NCI-H226 (cell line): ENCODE data around the gene BBOX1.
A peak's percentile ranks its signal among the peaks of the same experiment; 100 is the strongest.
"Not testable (repeated sequence)": the region's sequence is repeated elsewhere in the genome, so short reads cannot be mapped to it uniquely, and the experiment has no call there.

ENCODE experiments used
- DNase-seq: peaks from one replicate; pipeline ENCODE4 v3.0.0-alpha.2; 2015

The BBOX1 gene

GRCh38 chr11:27138716-27139115 is 98.1 kb downstream of the BBOX1 start:
- DNase-seq, result no peak

- DNase-seq, result no peak
These were observed 99.2 kb downstream of the BBOX1 start for GRCh38 chr11:27139742-27140367.

- DNase-seq, result no peak
These were observed 101.0 kb downstream of the BBOX1 start for GRCh38 chr11:27141576-27141975.

- no peak for DNase-seq
These were observed 107.3 kb downstream of the BBOX1 start for GRCh38 chr11:27147916-27148315.

GRCh38 chr11:27148506-27148905 is 107.9 kb downstream of the BBOX1 start:
- DNase-seq, result no peak

- DNase-seq, result no peak
These were observed 109.5 kb downstream of the BBOX1 start for GRCh38 chr11:27150098-27150497.

GRCh38 chr11:27153136-27153535 is 112.5 kb downstream of the BBOX1 start:
- DNase-seq, result no peak

- peak; percentile 50 for DNase-seq
These were observed 118.1 kb downstream of the BBOX1 start for GRCh38 chr11:27158456-27159334.

- no peak for DNase-seq
These were observed 118.7 kb downstream of the BBOX1 start for GRCh38 chr11:27159335-27159679.

- DNase-seq, result no peak
These were observed 120.5 kb downstream of the BBOX1 start for GRCh38 chr11:27161071-27161470.

GRCh38 chr11:27162237-27162636 is 121.6 kb downstream of the BBOX1 start:
- no peak for DNase-seq

GRCh38 chr11:27166130-27166529 is 125.5 kb downstream of the BBOX1 start:
- DNase-seq, result no peak

GRCh38 chr11:27171376-27171958 is 130.9 kb downstream of the BBOX1 start:
- no peak for DNase-seq

- DNase-seq, result no peak
These were observed 132.9 kb downstream of the BBOX1 start for GRCh38 chr11:27173545-27173944.

- no peak for DNase-seq
These were observed 133.4 kb downstream of the BBOX1 start for GRCh38 chr11:27174021-27174420.

- DNase-seq, result no peak
These were observed 134.1 kb downstream of the BBOX1 start for GRCh38 chr11:27174672-27175210.

GRCh38 chr11:27175562-27175961 is 134.9 kb downstream of the BBOX1 start:
- DNase-seq, result not testable (repeated sequence)
